NCI-H1930 (cell line): ENCODE results near the gene ICAM1.
A peak's percentile ranks its signal among the peaks of the same experiment; 100 is the strongest.

ENCODE experiments used
- DNase-seq, 2 experiments: peaks; one replicate each; lab custom pipeline; 2025; lab: John Stamatoyannopoulos, UW

Gene ICAM1

DNA sequence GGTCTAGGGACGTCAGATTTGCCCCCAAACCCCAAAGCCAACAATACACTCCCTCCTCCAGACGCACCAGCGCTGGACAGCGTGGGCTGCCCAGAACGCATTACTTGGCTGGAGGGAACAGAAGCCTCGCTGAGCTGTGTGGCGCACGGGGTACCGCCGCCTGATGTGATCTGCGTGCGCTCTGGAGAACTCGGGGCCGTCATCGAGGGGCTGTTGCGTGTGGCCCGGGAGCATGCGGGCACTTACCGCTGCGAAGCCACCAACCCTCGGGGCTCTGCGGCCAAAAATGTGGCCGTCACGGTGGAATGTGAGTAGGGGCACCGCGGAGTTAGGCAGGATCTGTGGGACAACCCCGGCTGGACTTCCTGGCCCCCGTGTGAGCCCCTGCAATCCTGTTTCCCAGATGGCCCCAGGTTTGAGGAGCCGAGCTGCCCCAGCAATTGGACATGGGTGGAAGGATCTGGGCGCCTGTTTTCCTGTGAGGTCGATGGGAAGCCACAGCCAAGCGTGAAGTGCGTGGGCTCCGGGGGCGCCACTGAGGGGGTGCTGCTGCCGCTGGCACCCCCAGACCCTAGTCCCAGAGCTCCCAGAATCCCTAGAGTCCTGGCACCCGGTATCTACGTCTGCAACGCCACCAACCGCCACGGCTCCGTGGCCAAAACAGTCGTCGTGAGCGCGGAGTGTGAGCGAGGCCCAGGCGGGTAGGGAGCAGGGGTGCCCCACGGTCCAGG is 22.9 kb downstream of the ICAM1 start:
- DNase-seq = no peak

GRCh38 chr19:10294368-10294697 is 23.4 kb downstream of the ICAM1 start:
- DNase-seq = peak; percentile 36 to 48

- no peak for DNase-seq
Observed at GRCh38 chr19:10295305-10295846, 24.5 kb downstream of the ICAM1 start.

- peak in 1 of 2 experiments; percentile 14 for DNase-seq
Observed at GRCh38 chr19:10295847-10296591, 25.1 kb downstream of the ICAM1 start.

- DNase-seq = no peak
Observed at GRCh38 chr19:10299545-10300458, 28.9 kb downstream of the ICAM1 start.

GRCh38 chr19:10305139-10305806 is 34.4 kb downstream of the ICAM1 start:
- DNase-seq = no peak

- DNase-seq = no peak
Observed at GRCh38 chr19:10306327-10306726, 35.4 kb downstream of the ICAM1 start.

GRCh38 chr19:10309423-10309822 is 38.5 kb downstream of the ICAM1 start, which contains the start of gene ZGLP1:
ZGLP1 (minus strand) TSS chr19:10309815.
- no peak for DNase-seq

DNA sequence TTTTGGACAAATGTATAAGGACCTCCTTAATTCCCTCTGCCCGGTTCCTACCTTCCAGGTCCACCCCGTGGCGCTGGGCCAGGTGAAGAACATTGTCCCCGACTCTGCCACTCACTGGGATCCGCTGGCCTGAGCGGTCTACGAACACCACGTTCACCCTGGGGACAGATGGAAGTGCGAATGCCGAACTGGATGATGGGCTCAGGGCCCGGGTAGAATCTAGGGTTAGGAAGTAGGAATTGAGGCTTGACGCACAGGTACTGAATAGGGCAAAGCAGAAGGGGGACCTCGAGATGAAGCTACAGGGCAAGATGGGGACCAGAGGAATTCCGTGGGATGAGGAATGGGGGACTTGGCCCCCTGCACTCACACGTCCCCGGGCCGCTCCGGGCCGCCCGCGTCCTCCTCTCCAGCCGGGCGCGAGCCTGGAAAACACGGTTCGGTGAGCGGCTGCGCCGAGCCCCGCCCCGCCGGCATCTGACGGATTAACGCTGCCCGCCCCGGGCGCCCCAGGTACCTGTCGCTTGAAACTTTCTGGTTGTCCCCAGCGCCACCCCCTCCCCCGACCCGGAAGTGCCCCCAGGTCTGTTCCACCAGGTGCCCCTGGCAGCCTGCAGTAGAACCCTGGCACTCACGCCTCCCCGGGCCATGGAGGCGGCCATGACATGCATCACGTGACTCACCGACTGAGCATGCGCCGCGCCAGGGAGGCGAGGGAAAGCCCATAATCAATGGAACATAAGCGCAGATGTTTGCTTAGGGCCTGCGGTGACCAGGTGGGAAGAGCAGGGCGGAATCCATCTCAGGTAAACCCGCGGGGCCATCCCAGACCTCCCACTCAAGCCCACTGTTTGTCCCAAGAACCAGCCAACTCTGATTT is 44.7 kb downstream of the ICAM1 start, which contains the start of gene FDX2:
Gene FDX2, minus strand, starts transcription at position 681 of the 880 bp plus-strand sequence. Its CDS starts 19 bp downstream, at position 662.
- DNase-seq = peak; percentile 76 to 78

GRCh38 chr19:10316229-10317044 is 45.5 kb downstream of the ICAM1 start:
- no peak for DNase-seq

- no peak for DNase-seq
Observed at GRCh38 chr19:10317045-10317856, 46.3 kb downstream of the ICAM1 start.

DNA sequence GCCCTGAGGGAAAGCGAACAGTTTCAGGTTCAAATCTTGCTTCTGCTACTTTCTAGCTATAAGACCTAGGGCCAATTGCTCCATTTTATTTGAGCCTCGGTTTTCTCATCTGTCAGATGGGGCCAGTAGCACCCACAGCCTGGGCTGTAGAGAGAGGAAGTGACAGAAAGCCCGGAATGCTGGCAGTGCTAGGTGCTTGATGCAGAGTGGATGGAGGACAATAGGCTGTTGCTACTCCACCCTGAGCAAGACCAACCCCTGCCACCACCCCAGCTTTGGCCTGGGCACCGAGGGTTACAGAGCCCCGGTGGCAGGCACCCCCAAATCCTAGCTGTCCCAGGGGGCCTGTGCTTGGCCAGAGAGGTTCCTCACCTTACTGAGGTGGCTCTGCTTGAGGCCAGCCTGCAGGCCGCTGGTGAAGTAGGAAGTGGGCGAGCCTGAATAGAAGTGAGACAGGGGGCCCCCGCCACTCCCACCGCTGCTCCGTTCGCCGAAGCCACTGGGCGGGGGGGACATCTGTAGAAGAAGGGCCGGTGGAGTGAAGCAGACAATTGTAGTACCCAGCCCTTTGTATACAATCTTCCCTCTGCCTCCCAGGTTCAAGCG is 47.0 kb downstream of the ICAM1 start:
- DNase-seq = no peak

- DNase-seq = no peak
Observed at GRCh38 chr19:10318807-10319682, 48.1 kb downstream of the ICAM1 start.

DNA sequence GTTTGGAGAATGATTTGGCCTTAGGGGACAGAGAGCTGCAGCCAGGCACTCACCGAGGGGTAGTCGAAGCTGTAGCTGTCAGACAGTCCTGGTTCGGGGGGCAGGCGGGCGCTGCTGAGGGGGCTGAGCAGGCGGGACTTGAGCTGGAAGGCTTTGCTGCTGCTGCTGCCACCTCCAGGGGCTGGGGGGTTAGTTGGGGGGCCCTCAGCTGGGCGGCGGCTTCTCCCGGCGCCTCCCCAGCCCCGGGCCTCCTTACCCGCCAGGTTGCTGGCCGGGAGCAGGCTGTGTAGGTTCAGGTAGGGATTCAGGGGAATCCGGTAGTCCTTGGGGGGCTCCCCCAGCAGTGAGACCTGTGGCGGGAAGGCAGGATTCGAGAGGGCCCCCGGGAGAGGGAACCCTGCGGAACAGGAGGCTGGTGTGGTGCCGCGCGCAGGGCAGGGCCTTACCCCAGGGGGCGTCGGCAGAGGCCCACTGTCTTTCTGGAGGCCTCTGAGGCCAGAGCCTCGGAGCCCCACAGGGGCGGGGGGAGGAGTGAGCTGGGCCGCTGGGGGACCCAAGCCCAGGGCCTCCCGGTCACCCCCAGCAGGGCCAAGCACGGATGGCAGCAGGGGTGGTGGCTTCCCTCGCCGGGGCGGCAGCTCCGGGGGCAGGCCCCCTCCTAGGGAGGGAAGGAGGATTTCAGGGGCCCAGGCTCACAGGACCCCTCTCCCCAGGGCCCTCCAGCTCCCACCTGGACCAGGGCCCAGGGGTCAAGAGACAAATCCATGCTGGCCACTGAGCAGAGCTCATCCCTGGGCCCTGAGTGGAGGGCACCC is 49.9 kb downstream of the ICAM1 start:
- no peak for DNase-seq

DNA sequence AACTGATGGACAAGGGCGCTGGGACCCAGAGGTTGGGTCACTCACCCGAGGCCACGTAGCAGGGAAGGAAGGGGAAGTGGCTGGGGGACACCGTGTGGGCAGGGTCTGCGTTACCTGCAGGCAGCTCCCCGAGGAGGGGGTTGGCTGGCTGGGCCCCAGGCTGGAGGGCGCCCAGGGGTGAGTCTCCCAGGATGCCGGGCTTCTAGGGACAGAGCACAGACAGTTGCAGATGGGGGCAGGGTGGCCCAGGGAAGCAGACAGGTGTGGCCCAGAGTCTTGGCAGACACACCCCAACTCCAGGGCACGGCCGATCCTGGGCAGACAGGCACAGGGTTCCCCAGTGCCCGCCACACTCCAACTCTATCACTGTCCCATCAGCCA is 50.5 kb downstream of the ICAM1 start:
- no peak for DNase-seq
